DND-41 (cell line): Measurements from ENCODE around the gene FUT7.

ENCODE experiments used
- EZH2 ChIP-seq: IDR thresholded peaks from 3 replicates; pipeline ENCODE4 v1.6.1; 2012; ENCODE audit warnings: borderline replicate concordance, low read depth, mild to moderate bottlenecking, moderate library complexity, low read length, inconsistent platforms; ENCODE audit not compliant: severe bottlenecking
- TF ChIP-seq, protein P1 (sequence below): IDR thresholded peaks from 2 replicates; pipeline ENCODE4 v1.5.1; 2012; ENCODE audit warnings: borderline replicate concordance, low read length, moderate library complexity, mild to moderate bottlenecking; ENCODE audit not compliant: poor library complexity, severe bottlenecking; ENCODE audit errors: extremely low read depth

- TF ChIP-seq, protein P1, sequence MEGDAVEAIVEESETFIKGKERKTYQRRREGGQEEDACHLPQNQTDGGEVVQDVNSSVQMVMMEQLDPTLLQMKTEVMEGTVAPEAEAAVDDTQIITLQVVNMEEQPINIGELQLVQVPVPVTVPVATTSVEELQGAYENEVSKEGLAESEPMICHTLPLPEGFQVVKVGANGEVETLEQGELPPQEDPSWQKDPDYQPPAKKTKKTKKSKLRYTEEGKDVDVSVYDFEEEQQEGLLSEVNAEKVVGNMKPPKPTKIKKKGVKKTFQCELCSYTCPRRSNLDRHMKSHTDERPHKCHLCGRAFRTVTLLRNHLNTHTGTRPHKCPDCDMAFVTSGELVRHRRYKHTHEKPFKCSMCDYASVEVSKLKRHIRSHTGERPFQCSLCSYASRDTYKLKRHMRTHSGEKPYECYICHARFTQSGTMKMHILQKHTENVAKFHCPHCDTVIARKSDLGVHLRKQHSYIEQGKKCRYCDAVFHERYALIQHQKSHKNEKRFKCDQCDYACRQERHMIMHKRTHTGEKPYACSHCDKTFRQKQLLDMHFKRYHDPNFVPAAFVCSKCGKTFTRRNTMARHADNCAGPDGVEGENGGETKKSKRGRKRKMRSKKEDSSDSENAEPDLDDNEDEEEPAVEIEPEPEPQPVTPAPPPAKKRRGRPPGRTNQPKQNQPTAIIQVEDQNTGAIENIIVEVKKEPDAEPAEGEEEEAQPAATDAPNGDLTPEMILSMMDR = no peak
- no peak for TF ChIP-seq EZH2
Observed at GRCh38 chr9:137007816-137008270, 24.0 kb downstream of the FUT7 start.
